Activated CD8-positive, alpha-beta T cell treated with anti-CD3 and anti-CD28 coated beads for 36 hours (primary cell): ENCODE measurements around the gene IGSF5. TPM values are rescaled to one million over a fixed set of nuclear protein-coding genes. Genes with fewer than 3 reads are reported as not detected.
"Not testable (repeated sequence)": the region's sequence is repeated elsewhere in the genome, so short reads cannot be mapped to it uniquely, and the experiment has no call there.

ENCODE experiments used
- ATAC-seq: fragments of 200-7000 bp; cut with Tn5 transposase; one replicate; pipeline ENCODE4 v1.10.0; 2021; ENCODE audit warnings: mild to moderate bottlenecking, moderate library complexity
- CTCF ChIA-PET: fragments of 350-600 bp; sonication (Branson Sonifier 250); formaldehyde crosslinking; loops from one replicate; lab custom pipeline; 2021; ENCODE audit warnings: antibody characterized with exemption; lab: Charles Lee
- POLR2A ChIA-PET: fragments of 350-600 bp; sonication (Branson Sonifier 250); formaldehyde crosslinking; loops from one replicate; lab custom pipeline; 2021; ENCODE audit warnings: antibody characterized with exemption; lab: Charles Lee
- DNase-seq: peaks from one replicate; pipeline ENCODE4 v3.0.0-alpha.2; 2020
- H3K27ac Mint-ChIP-seq: one replicate; pipeline ENCODE4 v1.8.0; 2021; ENCODE audit warnings: mild to moderate bottlenecking, mixed read lengths
- H3K27me3 Mint-ChIP-seq: one replicate; pipeline ENCODE4 v1.8.0; 2021; ENCODE audit warnings: mixed read lengths
- H3K36me3 Mint-ChIP-seq: one replicate; pipeline ENCODE4 v1.8.0; 2021; ENCODE audit warnings: low read depth, mixed read lengths
- H3K4me1 Mint-ChIP-seq: one replicate; pipeline ENCODE4 v1.8.0; 2021; ENCODE audit warnings: low read depth, mixed read lengths
- H3K4me3 Mint-ChIP-seq: one replicate; pipeline ENCODE4 v1.8.0; 2021; ENCODE audit warnings: mild to moderate bottlenecking, moderate library complexity, mixed read lengths
- H3K9me3 Mint-ChIP-seq: one replicate; pipeline ENCODE4 v1.8.0; 2021; ENCODE audit warnings: mixed read lengths
- intact Hi-C: fragments of 100-400 bp; cut with micrococcal nuclease; formaldehyde crosslinking; loops from one replicate; pipeline ENCODE4 v1.10.0; 2022
- total RNA-seq, 2 experiments: library from RNA; stranded (reverse); gene quantifications; one replicate each; pipeline ENCODE4 v1.2.3, GENCODE V29; 2021
- TF ChIP-seq, protein P1 (sequence below): fragments of 200-600 bp; IDR thresholded peaks from one replicate; pipeline ENCODE4 v1.8.0; 2022; ENCODE audit warnings: antibody characterized with exemption, mild to moderate bottlenecking

IGSF5 gene
- not detected for total RNA-seq

DNA sequence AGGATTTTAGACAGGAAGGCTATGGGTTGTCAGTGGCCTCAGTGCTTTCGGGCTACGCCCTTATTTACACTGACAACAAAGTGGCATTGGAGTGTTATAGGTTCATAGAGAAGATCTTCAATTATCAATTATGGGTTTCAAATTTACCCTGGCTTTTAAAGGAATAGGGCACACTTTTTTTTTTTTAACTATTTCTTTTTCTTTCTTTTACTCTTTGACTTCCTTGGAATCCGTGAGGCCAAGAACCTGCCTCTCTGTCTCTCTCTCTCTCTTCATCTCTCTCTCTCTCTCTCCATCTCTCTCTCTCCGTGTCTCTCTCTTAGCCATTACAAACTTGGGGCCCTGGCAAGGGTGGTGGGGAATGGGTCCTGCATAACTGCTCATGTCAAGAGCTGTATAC is at the start of gene IGSF5:
Gene IGSF5 (plus strand): TSS at position 301 of the 400 bp plus-strand sequence. CDS start 327 bp downstream, outside the sequence.
- H3K36me3 Mint-ChIP-seq, H3K4me3 Mint-ChIP-seq, H3K27ac Mint-ChIP-seq, H3K4me1 Mint-ChIP-seq, POLR2A ChIA-PET, H3K27me3 Mint-ChIP-seq, DNase-seq, H3K9me3 Mint-ChIP-seq, ATAC-seq, CTCF ChIA-PET, intact Hi-C loops: not testable (repeated sequence)

DNA sequence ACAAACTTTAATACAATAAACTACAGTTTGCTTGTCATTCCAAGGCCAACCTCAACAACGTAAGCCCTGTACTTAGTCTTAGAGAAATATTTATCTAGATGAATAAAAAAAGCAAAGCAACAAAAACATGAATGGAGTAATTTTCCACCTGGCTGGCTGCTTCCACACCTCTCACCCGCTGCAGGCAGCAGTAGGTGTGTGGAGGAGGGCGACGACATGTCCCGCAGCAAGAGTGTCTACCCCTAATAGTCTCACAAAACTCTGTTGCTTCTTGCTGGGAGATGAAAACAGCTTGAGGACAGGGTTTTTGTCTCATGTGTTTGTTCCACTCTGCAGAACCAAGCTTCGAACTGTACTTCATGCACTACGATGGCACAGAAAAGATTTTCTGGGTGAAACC is 48.8 kb upstream of the IGSF5 start:
- POLR2A ChIA-PET = no interaction called here
- Mint-ChIP-seq H3K27ac (no peak overlapping the region), H3K4me1 (no peaks in the 10 kb centered on the region), H3K9me3 (no peaks in the 10 kb centered on the region), H3K27me3 (peaks cover 2% of the 10 kb centered on the region), H3K4me3 (no peak overlapping the region), H3K36me3 (no peaks in the 10 kb centered on the region)
- intact Hi-C loops = no loop called here
- TF ChIP-seq, protein P1, sequence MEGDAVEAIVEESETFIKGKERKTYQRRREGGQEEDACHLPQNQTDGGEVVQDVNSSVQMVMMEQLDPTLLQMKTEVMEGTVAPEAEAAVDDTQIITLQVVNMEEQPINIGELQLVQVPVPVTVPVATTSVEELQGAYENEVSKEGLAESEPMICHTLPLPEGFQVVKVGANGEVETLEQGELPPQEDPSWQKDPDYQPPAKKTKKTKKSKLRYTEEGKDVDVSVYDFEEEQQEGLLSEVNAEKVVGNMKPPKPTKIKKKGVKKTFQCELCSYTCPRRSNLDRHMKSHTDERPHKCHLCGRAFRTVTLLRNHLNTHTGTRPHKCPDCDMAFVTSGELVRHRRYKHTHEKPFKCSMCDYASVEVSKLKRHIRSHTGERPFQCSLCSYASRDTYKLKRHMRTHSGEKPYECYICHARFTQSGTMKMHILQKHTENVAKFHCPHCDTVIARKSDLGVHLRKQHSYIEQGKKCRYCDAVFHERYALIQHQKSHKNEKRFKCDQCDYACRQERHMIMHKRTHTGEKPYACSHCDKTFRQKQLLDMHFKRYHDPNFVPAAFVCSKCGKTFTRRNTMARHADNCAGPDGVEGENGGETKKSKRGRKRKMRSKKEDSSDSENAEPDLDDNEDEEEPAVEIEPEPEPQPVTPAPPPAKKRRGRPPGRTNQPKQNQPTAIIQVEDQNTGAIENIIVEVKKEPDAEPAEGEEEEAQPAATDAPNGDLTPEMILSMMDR = no peak
- CTCF ChIA-PET = no interaction called here
- ATAC-seq (no peak), DNase-seq (no peak)

DNA sequence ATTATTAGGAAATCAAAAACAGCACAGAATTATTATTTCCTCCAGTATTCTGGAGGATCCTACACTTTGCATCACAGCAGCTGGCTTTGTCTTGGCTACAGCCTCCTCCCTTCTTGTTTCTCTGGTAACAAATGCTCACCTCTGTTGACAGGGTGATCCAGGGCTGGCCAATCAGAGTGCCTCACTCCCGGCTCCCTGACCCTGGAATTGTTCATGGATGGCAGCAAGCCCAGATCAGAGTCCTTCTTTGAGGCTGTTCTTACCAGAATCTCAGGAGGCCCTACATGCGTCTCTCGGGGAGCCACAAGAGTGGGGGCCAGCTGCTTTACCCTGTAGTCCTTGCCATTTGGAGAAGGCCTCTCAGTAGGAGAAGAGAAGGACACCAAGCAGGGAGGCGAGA is 48.4 kb upstream of the IGSF5 start:
- no peaks in the 10 kb centered on the region for H3K9me3 Mint-ChIP-seq
- H3K36me3 Mint-ChIP-seq = no peaks in the 10 kb centered on the region
- ATAC-seq = no peak
- no peaks in the 10 kb centered on the region for H3K4me1 Mint-ChIP-seq
- CTCF ChIA-PET = no interaction called here
- no peak overlapping the region for H3K27ac Mint-ChIP-seq
- no peak for DNase-seq
- POLR2A ChIA-PET = no interaction called here
- TF ChIP-seq, protein P1 = no peak
- peaks cover 2% of the 10 kb centered on the region for H3K27me3 Mint-ChIP-seq
- H3K4me3 Mint-ChIP-seq = no peak overlapping the region
- intact Hi-C loops = no loop called here

DNA sequence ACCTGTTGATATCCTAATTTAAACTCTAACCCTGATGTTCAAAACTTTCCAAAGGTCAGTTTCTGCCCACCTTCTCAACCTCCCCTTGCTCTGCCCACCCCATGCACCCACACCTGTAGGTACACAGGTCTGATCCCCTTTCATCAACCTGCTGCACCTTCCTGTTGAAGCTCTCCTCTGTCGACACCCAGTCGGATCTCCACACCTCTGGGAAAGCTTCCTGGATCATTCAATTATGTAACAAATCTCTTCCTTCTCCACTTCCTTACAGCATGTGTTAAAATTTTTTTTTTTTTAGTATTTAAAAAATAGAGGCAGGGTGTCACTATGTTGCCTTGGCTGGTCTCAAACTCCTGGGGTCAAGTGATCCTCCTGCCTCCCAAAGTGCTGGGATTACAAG is 44.7 kb upstream of the IGSF5 start:
- intact Hi-C loops = no loop called here
- Mint-ChIP-seq H3K36me3 (no peaks in the 10 kb centered on the region), H3K4me3 (no peak overlapping the region), H3K9me3 (peaks cover 2% of the 10 kb centered on the region), H3K27me3 (peaks cover 3% of the 10 kb centered on the region), H3K4me1 (no peaks in the 10 kb centered on the region), H3K27ac (no peak overlapping the region)
- CTCF ChIA-PET = no interaction called here
- POLR2A ChIA-PET = no interaction called here
- TF ChIP-seq, protein P1 = no peak
- DNase-seq = no peak
- ATAC-seq = no peak

DNA sequence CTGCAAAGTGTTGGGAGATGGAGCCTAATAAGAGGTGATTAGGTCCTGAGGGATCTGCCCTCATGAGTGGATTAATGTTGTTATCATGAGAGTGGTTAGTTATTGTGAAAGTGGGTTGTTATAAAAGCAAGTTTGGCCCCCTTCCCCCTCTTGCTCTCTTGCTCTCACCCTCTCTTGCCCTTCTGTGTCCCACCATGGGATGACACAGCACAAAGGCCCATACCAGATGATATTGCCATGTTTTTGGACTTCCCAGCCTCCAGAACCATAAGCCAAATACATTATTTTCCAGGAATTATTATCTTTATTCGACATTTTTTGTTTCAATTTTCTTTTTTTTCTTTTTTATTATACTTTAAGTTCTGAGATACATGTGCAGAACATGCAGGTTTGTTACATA is 41.4 kb upstream of the IGSF5 start:
- DNase-seq (no peak), ATAC-seq (no peak)
- Mint-ChIP-seq H3K36me3 (no peaks in the 10 kb centered on the region), H3K4me3 (no peak overlapping the region), H3K27ac (no peak overlapping the region), H3K4me1 (no peaks in the 10 kb centered on the region), H3K9me3 (peaks cover 2% of the 10 kb centered on the region), H3K27me3 (peaks cover 4% of the 10 kb centered on the region)
- CTCF ChIA-PET = no interaction called here
- TF ChIP-seq, protein P1 = no peak
- POLR2A ChIA-PET = no interaction called here
- intact Hi-C loops = no loop called here

DNA sequence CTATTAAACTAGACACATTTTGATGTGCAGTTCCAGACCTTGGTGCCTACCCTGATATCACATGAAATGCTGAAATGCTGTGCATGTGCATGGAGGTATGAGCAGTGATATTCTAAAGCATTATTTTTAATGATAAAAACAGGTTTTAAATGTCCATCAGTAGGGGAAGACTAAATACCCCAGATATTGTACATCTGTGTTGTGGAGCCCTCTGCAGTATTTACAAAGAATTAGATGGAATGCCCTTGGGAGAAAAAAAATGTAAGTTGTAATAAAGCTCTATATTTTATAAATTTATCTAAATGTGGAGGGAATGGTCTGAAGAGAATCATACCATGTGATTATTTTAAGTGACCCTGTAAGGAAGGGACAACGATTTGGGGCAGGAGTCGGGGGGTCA is 39.1 kb upstream of the IGSF5 start:
- no peak overlapping the region for H3K27ac Mint-ChIP-seq
- ATAC-seq (no peak), DNase-seq (no peak)
- no peaks in the 10 kb centered on the region for H3K4me1 Mint-ChIP-seq
- ChIA-PET POLR2A (no interaction called here), CTCF (no interaction called here)
- H3K4me3 Mint-ChIP-seq = no peak overlapping the region
- H3K36me3 Mint-ChIP-seq = no peaks in the 10 kb centered on the region
- TF ChIP-seq, protein P1 = no peak
- peaks cover 2% of the 10 kb centered on the region for H3K9me3 Mint-ChIP-seq
- intact Hi-C loops = no loop called here
- H3K27me3 Mint-ChIP-seq = peaks cover 2% of the 10 kb centered on the region
